Heart left ventricle (tissue), 16 donors: ENCODE measurements around the gene PIK3CA. TPM values are rescaled to one million over a fixed set of nuclear protein-coding genes. Genes with fewer than 3 reads are reported as not detected.

ENCODE experiments used
- ATAC-seq, 4 donors: fragments of 200-7000 bp; cut with Tn5 transposase; one replicate each; pipeline ENCODE4 v1.9.1; 2020 to 2022; ENCODE audit warnings: moderate library complexity in 4 of 4, mild to moderate bottlenecking in 3 of 4, moderate number of reproducible peaks in 1 of 4
- DNase-seq, 5 donors: peaks; one replicate each; pipeline ENCODE4 v3.0.0-alpha.2; 2020
- H3K27ac ChIP-seq, 12 donors: fragments of 200-600 bp; sonication (generic) in 4 of 12; one replicate each; pipeline versions ENCODE4 v1.5.0 to v1.8.0; 2016 to 2022; ENCODE audit warnings: mild to moderate bottlenecking in 2 of 12
- H3K27me3 ChIP-seq, 9 donors: fragments of 200-600 bp; sonication (generic) in 2 of 9; one replicate each; pipeline versions ENCODE4 v1.5.1 to v1.8.0; 2016 to 2022; ENCODE audit warnings: mild to moderate bottlenecking in 3 of 9
- H3K36me3 ChIP-seq, 9 donors: fragments of 200-600 bp; sonication (generic) in 2 of 9; one replicate each; pipeline versions ENCODE4 v1.5.0 to v1.8.0; 2018 to 2022; ENCODE audit warnings: mild to moderate bottlenecking in 2 of 9
- H3K4me1 ChIP-seq, 12 donors: fragments of 200-600 bp; sonication (generic) in 4 of 12; one replicate each; pipeline versions ENCODE4 v1.5.0 to v1.8.0; 2016 to 2022; ENCODE audit warnings: mild to moderate bottlenecking in 3 of 12
- H3K4me3 ChIP-seq, 12 donors: fragments of 200-600 bp; sonication (generic) in 4 of 12; one replicate each; pipeline versions ENCODE4 v1.5.0 to v1.8.0; 2017 to 2022; ENCODE audit warnings: mild to moderate bottlenecking in 9 of 12, moderate library complexity in 4 of 12
- H3K9me3 ChIP-seq, 12 donors: fragments of 200-600 bp; sonication (generic) in 4 of 12; one replicate each; pipeline versions ENCODE4 v1.5.0 to v1.8.0; 2016 to 2022; ENCODE audit warnings: mild to moderate bottlenecking in 1 of 12
- CTCF ChIP-seq, 12 donors: fragments of 200-600 bp; sonication (generic) in 4 of 12; IDR thresholded peaks; one replicate each; pipeline versions ENCODE4 v1.5.0 to v1.8.0; 2018 to 2022; ENCODE audit warnings: antibody characterized with exemption in 12 of 12, mild to moderate bottlenecking in 5 of 12
- POLR2A ChIP-seq, 2 donors: fragments of 450-650 bp; IDR thresholded peaks; one replicate each; pipeline ENCODE4 v1.6.1; 2017; ENCODE audit warnings: antibody characterized with exemption in 2 of 2, mild to moderate bottlenecking in 2 of 2, moderate library complexity in 2 of 2
- WGBS, 4 donors: extraction: QIAGEN DNeasy Blood & Tissue Kit in 2 of 4; methylation state at CpG; one replicate each; pipeline versions ENCODE4 v1.1.5 to v1.1.7; 2013 to 2018; 5-methylcytosine and 5-hydroxymethylcytosine counted together
- intact Hi-C, 10 donors: fragments of 100-400 bp; cut with DNase I; formaldehyde crosslinking; loops; one replicate each; pipeline versions ENCODE4 v1.11.1 to v1.14.2; 2022
- polyA plus RNA-seq, 2 donors: library from polyadenylated mRNA; stranded (reverse); fragments of 200-250 nt; gene quantifications; one replicate each; pipeline ENCODE4 v1.2.3, GENCODE V29; 2013
- total RNA-seq, 9 donors: library from RNA; depleted of rRNA in 2 of 9; stranded (reverse); fragments of >200 nt in 2 of 9; fragmentation: NEBNext Ultra II Directional in 3 of 9; extraction: Animal tissue kit (Norgen Biotek cat#: 25700) in 3 of 9; gene quantifications; one replicate each; pipeline versions ENCODE4 v1.1.0 to v1.2.4, GENCODE V29; 2016 to 2023
- donor health status: ischemic (EF 13 %, LVEDD 7.1; RV severe dilation, severe dysfunction).
- donor health status: healthy with polysubstance abuse.
- donor health status: DM: no; HTN: yes; CAD: no.
- donor health status: DM: no; HTN: no; CAD: no.
- donor health status: ischemic (EF 25% LVEDD 6.9; RV normal size, moderate dysfunction).
- donor health status: ischemic (EF 25% LVEDD 5.7; RV mildly dilated, moderate dysfunction).
- donor health status: healthy.
- donor health status: DM: yes; HTN: yes; CAD: no.
- donor health status: ischemic (EF 35%, LVEDD 5.7; RV mildly dilated, moderate dysfunction).
- donor health status: nonischemic (EF 11% LVEDD 7.7; RV severe dilation, severe dysfunction).
- donor health status: DM: yes; HTN: yes; CAD: no.
- donor health status: PGD.
- donor health status: ischemic (EF 29% LVEDD 5.4; RV normal size, mild dysfunction).
- donor health status: nonischemic (EF 23%, LVEDD 6.1; RV moderate dilation, normal function).

PIK3CA gene
- total and polyA plus RNA-seq, 11 donors: 3.1 to 28.0 (median 18.7) TPM

GRCh38 chr3:179279837-179280236 is 131.7 kb downstream of the PIK3CA start:
- intact Hi-C loops: no loop called here
- no peak overlapping the region for H3K4me3 ChIP-seq
- no peak for DNase-seq
- no peaks in the 10 kb centered on the region for H3K27me3 ChIP-seq
- TF ChIP-seq POLR2A (IDR thresholded peaks at IDR 0.05) (no peak), CTCF (IDR thresholded peaks at IDR 0.05) (no peak)
- ATAC-seq: no peak
- no peaks in the 10 kb centered on the region for H3K4me1 ChIP-seq
- no peaks in the 10 kb centered on the region for H3K36me3 ChIP-seq
- no peaks in the 10 kb centered on the region for H3K9me3 ChIP-seq
- no peak overlapping the region for H3K27ac ChIP-seq
- 83 to 100% (median 94%) methylated on average over 1 of the region's 1 CpG for WGBS, 4 donors

- no peak for ATAC-seq
- Histone ChIP-seq H3K4me1 (no peaks in the 10 kb centered on the region), H3K9me3 (no peaks in the 10 kb centered on the region), H3K36me3 (no peaks in the 10 kb centered on the region), H3K4me3 (no peak overlapping the region), H3K27me3 (no peaks in the 10 kb centered on the region), H3K27ac (no peak overlapping the region)
- WGBS, 4 donors: 88 to 93% (median 89%) methylated on average over 3 of the region's 3 CpGs
- intact Hi-C loops: no loop called here
- DNase-seq: no peak
- TF ChIP-seq CTCF (IDR thresholded peaks at IDR 0.05) (no peak), POLR2A (IDR thresholded peaks at IDR 0.05) (no peak)
Observed at GRCh38 chr3:179281825-179282224, 133.7 kb downstream of the PIK3CA start.

- no peaks in the 10 kb centered on the region for H3K9me3 ChIP-seq
- H3K27me3 ChIP-seq: no peaks in the 10 kb centered on the region
- H3K4me3 ChIP-seq: no peak overlapping the region
- ATAC-seq (no peak), DNase-seq (no peak)
- no peaks in the 10 kb centered on the region for H3K36me3 ChIP-seq
- no peak overlapping the region for H3K27ac ChIP-seq
- 72 to 85% (median 80%) methylated on average over 6 of the region's 6 CpGs for WGBS, 4 donors
- no peaks in the 10 kb centered on the region for H3K4me1 ChIP-seq
- intact Hi-C loops: no loop called here
- TF ChIP-seq CTCF (IDR thresholded peaks at IDR 0.05) (no peak), POLR2A (IDR thresholded peaks at IDR 0.05) (no peak)
Observed at GRCh38 chr3:179286331-179286730, 138.2 kb downstream of the PIK3CA start.

GRCh38 chr3:179288845-179289244 is 140.7 kb downstream of the PIK3CA start:
- intact Hi-C loops: no loop called here
- WGBS, 4 donors: 80 to 91% (median 81%) methylated on average over 4 of the region's 4 CpGs
- no peak for TF ChIP-seq CTCF (IDR thresholded peaks at IDR 0.05)
- TF ChIP-seq POLR2A (IDR thresholded peaks at IDR 0.05): no peak

More at GRCh38 chr3:179288845-179289244, 140.7 kb downstream of the PIK3CA start:
- no peaks in the 10 kb centered on the region for H3K27me3 ChIP-seq
- no peak for ATAC-seq
- H3K27ac ChIP-seq: no peak overlapping the region
- no peaks in the 10 kb centered on the region for H3K4me1 ChIP-seq
- H3K4me3 ChIP-seq: no peak overlapping the region
- no peaks in the 10 kb centered on the region for H3K9me3 ChIP-seq
- no peak for DNase-seq
- H3K36me3 ChIP-seq: no peaks in the 10 kb centered on the region
